ENCODE results near the gene DSCAM.

- TF ChIP-seq CTCF (IDR thresholded peaks at IDR 0.05) (no peak), ZNF512 (CRISPR knock-in tag; IDR thresholded peaks at IDR 0.05; ENCODE audit: borderline replicate concordance) (no peak), NFATC4 (CRISPR knock-in tag; IDR thresholded peaks at IDR 0.05) (no peak), OVOL2 (CRISPR knock-in tag; IDR thresholded peaks at IDR 0.05; ENCODE audit: borderline replicate concordance) (no peak), ZNF121 (CRISPR knock-in tag; IDR thresholded peaks at IDR 0.05) (no peak), TEAD4 (CRISPR knock-in tag; IDR thresholded peaks at IDR 0.05) (no peak), MAX (CRISPR knock-in tag; IDR thresholded peaks at IDR 0.05) (no peak), NR2C2 (CRISPR knock-in tag; IDR thresholded peaks at IDR 0.05) (no peak), KAT7 (CRISPR knock-in tag; IDR thresholded peaks at IDR 0.05; ENCODE audit: borderline replicate concordance) (no peak)
Observed at GRCh38 chr21:40540216-40540615, 306.7 kb downstream of the DSCAM start.
